Nephron (organoid): ENCODE data around the gene KAZN.
"Not testable (repeated sequence)": the region's sequence is repeated elsewhere in the genome, so short reads cannot be mapped to it uniquely, and the experiment has no call there.

Experiments
- H3K27ac Mint-ChIP-seq, 3 experiments: 2 replicates each; pipeline ENCODE4 v1.8.0; 2020; ENCODE audit warnings: mixed read lengths in 3 of 3, mild to moderate bottlenecking in 2 of 3, moderate library complexity in 1 of 3
- H3K27me3 Mint-ChIP-seq: 2 replicates; pipeline ENCODE4 v1.8.0; 2021; ENCODE audit warnings: low read depth, mild to moderate bottlenecking, moderate library complexity, mixed read lengths
- H3K36me3 Mint-ChIP-seq: 2 replicates; pipeline ENCODE4 v1.8.0; 2020; ENCODE audit warnings: low read depth, mixed read lengths
- H3K4me1 Mint-ChIP-seq: 2 replicates; pipeline ENCODE4 v1.8.0; 2020; ENCODE audit warnings: mixed read lengths
- H3K4me3 Mint-ChIP-seq, 3 experiments: 2 replicates each; pipeline ENCODE4 v1.8.0; 2020; ENCODE audit warnings: mild to moderate bottlenecking in 3 of 3, mixed read lengths in 3 of 3, moderate library complexity in 2 of 3
- H3K9me3 Mint-ChIP-seq: 2 replicates; pipeline ENCODE4 v1.8.0; 2020; ENCODE audit warnings: mixed read lengths
- CTCF ChIP-seq, 3 experiments: fragments of 200-600 bp; sonication (generic); IDR thresholded peaks; one replicate each; pipeline ENCODE4 v1.5.0; 2021; ENCODE audit warnings: antibody characterized with exemption in 3 of 3; ENCODE audit not compliant: unreplicated experiment in 3 of 3

Gene KAZN

GRCh38 chr1:15038232-15039016, 439.9 kb downstream of the KAZN start:
- Mint-ChIP-seq H3K27me3 (no peaks in the 10 kb centered on the region), H3K27ac (no peak overlapping the region), H3K4me1 (peaks cover 7% of the 10 kb centered on the region), H3K9me3 (no peaks in the 10 kb centered on the region), H3K4me3 (no peak overlapping the region), H3K36me3 (peaks cover 8% of the 10 kb centered on the region)
- peak; percentile 22 to 56 (median 25) for TF ChIP-seq CTCF (IDR thresholded peaks at IDR 0.05; ENCODE audit: unreplicated experiment in 3 of 3)

DNA sequence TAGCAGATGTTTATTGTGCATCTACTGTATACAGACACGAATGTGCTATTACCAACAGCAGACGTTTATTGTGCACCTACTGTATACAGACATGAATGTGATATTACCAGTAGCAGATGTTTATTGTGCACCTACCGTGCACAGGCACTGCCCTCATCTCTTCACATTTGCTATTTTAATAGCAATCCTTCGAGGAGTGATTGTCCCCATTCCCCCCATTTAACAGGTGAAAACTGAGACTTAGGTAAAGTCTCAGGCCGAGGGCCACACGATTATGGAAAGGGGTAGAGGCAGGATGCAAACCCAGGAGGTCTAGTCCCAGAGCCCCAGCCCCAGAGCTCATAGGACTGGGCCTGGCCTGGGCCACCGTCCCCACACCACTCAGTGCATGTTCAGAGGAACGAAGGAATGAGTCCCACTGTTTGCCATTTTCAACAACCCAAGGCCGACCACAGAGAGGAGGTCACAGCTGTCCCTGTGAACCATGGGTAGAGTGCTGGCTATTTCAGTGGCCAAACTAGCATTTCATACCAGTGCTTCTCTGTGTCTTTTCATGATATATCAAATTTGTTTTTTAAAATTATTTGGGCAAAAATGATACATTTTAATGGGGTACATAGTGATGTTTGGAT, 440.6 kb downstream of the KAZN start:
- Mint-ChIP-seq H3K27ac (no peak overlapping the region), H3K36me3 (peaks cover 5% of the 10 kb centered on the region), H3K9me3 (no peaks in the 10 kb centered on the region), H3K4me3 (no peak overlapping the region), H3K27me3 (no peaks in the 10 kb centered on the region), H3K4me1 (peaks cover 2% of the 10 kb centered on the region)
- TF ChIP-seq CTCF (IDR thresholded peaks at IDR 0.05; ENCODE audit: unreplicated experiment in 3 of 3) = no peak

GRCh38 chr1:15039901-15040300, 441.4 kb downstream of the KAZN start:
- Mint-ChIP-seq H3K4me3 (no peak overlapping the region), H3K27me3 (no peaks in the 10 kb centered on the region), H3K9me3 (no peaks in the 10 kb centered on the region), H3K36me3 (peaks cover 5% of the 10 kb centered on the region), H3K4me1 (no peaks in the 10 kb centered on the region), H3K27ac (no peak overlapping the region)
- no peak for TF ChIP-seq CTCF (IDR thresholded peaks at IDR 0.05; ENCODE audit: unreplicated experiment in 3 of 3)

GRCh38 chr1:15040685-15041084, 442.2 kb downstream of the KAZN start:
- H3K27me3 Mint-ChIP-seq, H3K9me3 Mint-ChIP-seq, H3K36me3 Mint-ChIP-seq, H3K27ac Mint-ChIP-seq, H3K4me1 Mint-ChIP-seq, H3K4me3 Mint-ChIP-seq: not testable (repeated sequence)

DNA sequence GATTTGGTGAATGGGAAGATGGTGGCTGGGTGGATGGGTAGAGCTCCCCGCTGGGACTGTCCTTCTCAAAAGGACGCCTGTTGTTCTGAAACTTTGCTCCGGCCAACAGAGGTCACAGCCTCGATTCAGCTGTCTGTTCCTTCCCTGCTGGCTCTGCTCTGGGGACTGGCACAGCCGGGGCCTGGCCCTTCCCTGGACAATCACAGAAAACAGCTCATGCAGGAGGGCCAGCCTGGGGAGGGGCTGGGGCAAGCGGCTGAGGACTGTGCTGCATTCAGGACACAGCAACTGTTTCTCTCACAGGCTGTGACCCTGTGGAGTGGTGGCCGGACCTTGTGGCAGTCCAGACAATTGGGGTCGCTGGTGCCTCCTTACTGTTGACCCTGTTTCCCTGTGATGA, 444.4 kb downstream of the KAZN start:
- Mint-ChIP-seq H3K27ac (no peak overlapping the region), H3K9me3 (no peaks in the 10 kb centered on the region), H3K27me3 (no peaks in the 10 kb centered on the region), H3K4me1 (no peaks in the 10 kb centered on the region), H3K4me3 (no peak overlapping the region), H3K36me3 (peaks cover 9% of the 10 kb centered on the region)
- TF ChIP-seq CTCF (IDR thresholded peaks at IDR 0.05; ENCODE audit: unreplicated experiment in 3 of 3) = no peak

DNA sequence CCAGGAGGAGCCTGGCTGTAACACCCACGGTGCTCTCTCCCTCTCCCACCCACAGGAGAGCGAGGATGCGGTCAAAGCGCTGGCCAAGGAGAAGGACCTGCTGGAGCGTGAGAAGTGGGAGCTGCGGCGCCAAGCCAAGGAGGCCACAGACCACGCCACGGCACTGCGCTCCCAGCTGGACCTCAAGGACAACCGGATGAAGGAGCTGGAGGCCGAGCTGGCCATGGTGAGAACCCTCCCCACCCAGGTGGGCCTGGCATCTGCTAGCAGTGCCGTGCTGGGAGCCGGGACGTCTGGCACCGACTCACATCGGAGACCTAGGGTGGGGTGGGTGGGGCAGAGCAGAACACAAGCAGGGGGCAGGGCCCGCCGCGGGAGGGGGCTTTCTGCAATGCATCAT, 445.4 kb downstream of the KAZN start:
- Mint-ChIP-seq H3K9me3 (no peaks in the 10 kb centered on the region), H3K27me3 (no peaks in the 10 kb centered on the region), H3K4me3 (no peak overlapping the region), H3K36me3 (peaks cover 9% of the 10 kb centered on the region), H3K27ac (no peak overlapping the region), H3K4me1 (no peaks in the 10 kb centered on the region)
- TF ChIP-seq CTCF (IDR thresholded peaks at IDR 0.05; ENCODE audit: unreplicated experiment in 3 of 3) = no peak
